ENCODE data around the gene TDRD1.

GRCh38 chr10:114252883-114253282 lies 73.7 kb downstream of the TDRD1 start:
- TF ChIP-seq CTCF (IDR thresholded peaks at IDR 0.05) (no peak), POLR2A (IDR thresholded peaks at IDR 0.05) (no peak), POLR2AphosphoS5 (IDR thresholded peaks at IDR 0.05; ENCODE audit: insufficient read depth in 1 of 2, low read depth in 1 of 2) (no peak)

All from vagina (tissue), 2 donors.